ENCODE results near the gene NCBP3.

The NCBP3 gene

DNA sequence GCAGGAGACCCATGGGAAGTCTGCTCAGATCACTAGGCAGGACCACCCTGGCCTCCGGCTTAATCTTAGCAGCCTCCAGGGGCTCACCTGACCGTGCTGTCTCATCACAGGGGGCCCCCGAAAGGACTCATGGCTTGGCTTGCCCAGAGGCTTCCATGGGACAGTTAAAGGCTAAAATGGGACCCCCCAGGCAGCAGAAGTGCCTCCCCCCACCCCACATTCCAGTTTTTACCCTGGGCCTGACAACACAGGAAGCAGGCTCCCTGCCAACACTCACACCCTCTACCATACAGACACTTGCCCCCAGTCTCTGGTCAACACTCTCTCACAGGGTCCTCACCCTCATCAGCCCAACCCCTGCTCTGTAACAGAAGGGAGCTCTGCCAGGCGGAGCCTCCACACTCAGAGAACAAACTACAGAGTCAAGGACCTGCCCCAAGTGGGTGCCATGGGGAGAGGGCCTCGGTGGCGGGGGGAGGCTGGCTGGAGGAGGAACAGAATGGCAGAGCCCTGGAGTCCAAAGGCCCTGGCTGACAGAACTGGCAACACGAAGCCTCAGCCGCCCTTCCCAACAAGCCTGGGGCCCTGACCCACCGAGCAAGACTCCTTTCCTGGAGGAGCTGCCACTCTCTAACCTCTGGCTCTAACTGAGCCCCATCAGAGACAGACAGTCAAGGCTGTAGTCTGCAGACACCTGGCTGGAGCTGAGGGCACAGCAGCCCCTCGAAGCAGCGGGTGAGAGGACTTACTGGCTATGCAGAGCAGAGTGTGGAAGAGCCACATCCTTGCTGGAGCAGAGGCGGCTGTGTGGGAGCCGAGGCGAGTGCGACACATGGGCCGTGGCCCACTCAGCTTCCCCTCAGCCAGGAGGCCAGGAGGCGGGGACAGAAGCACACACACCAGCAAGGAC is 45.4 kb downstream of the NCBP3 start, which contains the start of gene ITGAE:
Gene ITGAE (minus strand): TSS at position 827 of the 910 bp plus-strand sequence. CDS start 44 bp downstream, at position 783.
- H3K4me3 ChIP-seq (replicated peaks; ENCODE audit: low read depth, low read length), result no peak within 1 kb of the TSS
- no peak for DNase-seq (ENCODE audit: extremely low read depth, low read depth)
- TF ChIP-seq, protein P1, sequence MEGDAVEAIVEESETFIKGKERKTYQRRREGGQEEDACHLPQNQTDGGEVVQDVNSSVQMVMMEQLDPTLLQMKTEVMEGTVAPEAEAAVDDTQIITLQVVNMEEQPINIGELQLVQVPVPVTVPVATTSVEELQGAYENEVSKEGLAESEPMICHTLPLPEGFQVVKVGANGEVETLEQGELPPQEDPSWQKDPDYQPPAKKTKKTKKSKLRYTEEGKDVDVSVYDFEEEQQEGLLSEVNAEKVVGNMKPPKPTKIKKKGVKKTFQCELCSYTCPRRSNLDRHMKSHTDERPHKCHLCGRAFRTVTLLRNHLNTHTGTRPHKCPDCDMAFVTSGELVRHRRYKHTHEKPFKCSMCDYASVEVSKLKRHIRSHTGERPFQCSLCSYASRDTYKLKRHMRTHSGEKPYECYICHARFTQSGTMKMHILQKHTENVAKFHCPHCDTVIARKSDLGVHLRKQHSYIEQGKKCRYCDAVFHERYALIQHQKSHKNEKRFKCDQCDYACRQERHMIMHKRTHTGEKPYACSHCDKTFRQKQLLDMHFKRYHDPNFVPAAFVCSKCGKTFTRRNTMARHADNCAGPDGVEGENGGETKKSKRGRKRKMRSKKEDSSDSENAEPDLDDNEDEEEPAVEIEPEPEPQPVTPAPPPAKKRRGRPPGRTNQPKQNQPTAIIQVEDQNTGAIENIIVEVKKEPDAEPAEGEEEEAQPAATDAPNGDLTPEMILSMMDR (IDR thresholded peaks at IDR 0.05; ENCODE audit: low read depth, low read length, missing control alignments), result no peak

DNA sequence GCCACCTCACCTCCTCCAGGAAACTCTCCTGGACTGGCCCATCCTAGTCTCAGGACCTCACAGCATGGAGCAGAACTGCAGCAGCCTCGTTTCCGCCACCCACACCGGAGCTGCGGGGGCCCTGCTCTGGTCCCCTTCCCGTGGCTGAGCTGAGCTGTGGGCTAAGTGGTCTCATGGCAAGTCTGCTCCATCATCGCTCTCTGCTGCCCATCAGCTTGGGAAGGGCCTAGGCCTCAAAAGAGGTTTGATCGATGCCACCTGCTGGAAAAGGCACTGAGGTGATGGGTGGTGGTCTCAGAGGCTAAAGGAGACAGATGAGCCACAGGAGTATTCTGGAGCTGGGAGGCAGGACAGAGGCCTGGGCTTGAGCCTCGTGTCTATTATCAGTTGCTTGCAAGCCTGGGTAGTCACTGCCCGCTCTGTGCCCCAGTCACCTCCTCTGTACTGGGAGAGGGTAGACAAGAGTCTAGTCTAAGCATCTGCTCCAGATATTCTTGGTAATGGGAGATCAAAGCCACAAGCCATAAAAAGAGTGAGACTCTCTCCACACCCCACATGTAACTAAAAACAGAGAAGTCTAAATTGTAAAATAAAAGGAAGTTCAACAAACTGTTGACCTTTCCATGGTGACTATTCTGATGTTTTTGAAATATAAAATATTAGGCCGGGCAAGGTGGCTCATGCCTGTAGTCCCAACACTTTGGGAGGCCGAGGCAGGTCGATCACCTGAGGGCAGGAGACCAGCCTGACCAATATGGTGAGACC is 46.7 kb downstream of the NCBP3 start:
- H3K4me3 ChIP-seq (replicated peaks; ENCODE audit: low read depth, low read length), result no peak overlapping the region
- DNase-seq (ENCODE audit: extremely low read depth, low read depth), result no peak
- TF ChIP-seq, protein P1 (IDR thresholded peaks at IDR 0.05; ENCODE audit: low read depth, low read length, missing control alignments), result no peak

DNA sequence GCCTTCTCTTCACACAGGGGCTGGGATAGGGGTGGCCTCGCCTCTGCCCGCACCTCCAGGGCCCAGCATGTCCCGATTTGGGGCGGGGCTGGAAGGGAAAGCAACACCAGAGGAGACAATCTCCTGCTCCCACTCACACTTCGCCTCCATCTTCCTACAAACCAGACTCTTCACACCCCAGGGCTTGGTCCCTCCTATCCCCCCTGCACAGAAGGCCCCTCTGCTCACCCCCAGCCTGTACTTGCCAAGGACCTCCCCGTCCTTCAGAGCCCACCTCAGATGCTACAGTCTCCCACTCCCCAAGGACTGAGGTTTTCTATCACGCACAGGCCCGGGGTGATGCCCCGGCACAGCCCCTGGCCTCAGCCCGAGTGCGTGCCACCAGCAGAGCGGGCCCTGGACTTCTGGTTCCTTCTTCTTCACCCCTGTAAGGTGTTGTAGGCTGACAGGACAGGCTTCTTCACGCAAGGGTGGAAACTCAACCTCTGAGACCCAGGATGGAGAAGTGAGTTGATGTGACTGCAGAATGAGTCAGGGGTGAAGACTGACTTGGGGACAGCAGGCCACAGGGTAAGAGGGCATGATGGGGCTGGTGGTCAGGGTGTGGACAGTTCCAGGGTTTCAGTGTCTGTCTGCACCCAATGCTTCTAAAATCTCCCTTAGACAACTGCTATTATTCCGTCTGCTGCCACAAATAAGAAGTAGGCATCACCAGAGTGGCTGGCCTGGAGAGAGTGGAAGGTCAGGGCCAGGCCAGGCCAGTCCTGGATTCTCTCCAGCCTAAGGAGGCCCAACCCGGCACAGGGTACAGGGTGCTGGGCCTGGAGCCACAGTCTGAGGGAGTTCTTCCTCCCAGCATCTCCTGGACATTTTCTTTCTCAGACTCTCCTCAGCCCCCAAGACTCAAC is 47.5 kb downstream of the NCBP3 start:
- no peak for DNase-seq (ENCODE audit: extremely low read depth, low read depth)
- TF ChIP-seq, protein P1 (IDR thresholded peaks at IDR 0.05; ENCODE audit: low read depth, low read length, missing control alignments), result no peak
- no peak overlapping the region for H3K4me3 ChIP-seq (replicated peaks; ENCODE audit: low read depth, low read length)

DNA sequence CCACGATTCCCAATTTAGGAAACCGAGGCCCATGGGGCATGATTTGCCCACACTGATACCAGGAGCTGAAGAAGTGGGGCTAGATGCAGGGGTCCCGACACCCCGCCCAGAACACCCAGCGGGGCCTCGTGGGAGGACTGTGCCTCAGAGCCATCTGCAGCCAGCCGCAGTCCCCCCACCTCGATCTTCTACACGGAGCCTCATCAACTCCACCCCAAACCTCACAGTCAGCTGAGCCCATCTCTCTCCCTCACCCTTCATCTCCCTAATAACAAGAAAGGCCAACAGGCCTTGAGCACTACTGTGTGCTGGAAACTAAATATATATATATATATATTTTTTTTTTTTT is 49.2 kb downstream of the NCBP3 start:
- H3K4me3 ChIP-seq (replicated peaks; ENCODE audit: low read depth, low read length), result no peak overlapping the region
- TF ChIP-seq, protein P1 (IDR thresholded peaks at IDR 0.05; ENCODE audit: low read depth, low read length, missing control alignments), result no peak
- no peak for DNase-seq (ENCODE audit: extremely low read depth, low read depth)

DNA sequence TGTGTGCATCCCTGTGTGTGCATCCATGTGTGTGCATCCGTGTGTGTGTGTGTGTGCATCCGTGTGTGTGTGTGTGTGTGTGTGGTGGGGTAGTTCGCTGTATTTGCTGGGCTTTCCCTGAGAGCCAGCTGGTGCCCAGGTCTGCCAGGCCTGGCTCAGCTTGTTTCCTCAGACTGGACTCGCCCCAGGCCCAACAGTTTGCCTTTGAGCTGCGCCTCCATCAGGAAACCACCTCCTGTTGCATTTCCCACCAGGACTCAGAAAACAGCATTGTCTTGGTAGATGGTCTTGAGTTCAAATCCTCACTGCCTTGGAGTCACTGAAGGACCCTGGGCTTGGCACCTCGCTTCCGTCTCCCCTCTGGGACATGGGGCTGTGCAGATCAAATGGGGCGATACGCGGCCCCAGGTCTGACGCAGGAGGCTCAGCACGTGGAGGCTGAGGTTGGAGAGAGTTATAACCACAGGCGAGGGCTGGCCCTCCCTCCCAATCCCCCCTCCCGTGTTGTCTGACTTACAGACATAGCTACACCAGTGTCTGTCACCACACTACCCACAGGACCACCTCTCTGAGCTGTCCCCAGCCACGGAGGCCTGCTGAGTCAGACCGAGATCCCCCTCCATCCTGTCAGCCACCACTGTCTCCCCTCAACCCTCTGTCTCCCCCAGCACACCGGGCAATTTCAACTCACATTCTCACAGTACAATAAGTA is 49.8 kb downstream of the NCBP3 start:
- H3K4me3 ChIP-seq (replicated peaks; ENCODE audit: low read depth, low read length), result no peak overlapping the region
- DNase-seq (ENCODE audit: extremely low read depth, low read depth), result no peak
- TF ChIP-seq, protein P1 (IDR thresholded peaks at IDR 0.05; ENCODE audit: low read depth, low read length, missing control alignments), result no peak
